SU-DHL-6 (cell line): ENCODE results near the gene GALNT9.

Source experiments
- EZH2phosphoT487 ChIP-seq: fragments of 200-600 bp; sonication (generic), shearing (Covaris generic); conservative IDR thresholded peaks from 2 replicates; pipeline ENCODE4 v1.6.1; 2018; ENCODE audit warnings: mild to moderate bottlenecking, antibody characterized with exemption, low read length, moderate library complexity, mixed read lengths
- TF ChIP-seq, protein P1 (sequence below): fragments of 200-600 bp; sonication (generic); IDR thresholded peaks from one replicate; pipeline ENCODE4 v1.5.1; 2017; ENCODE audit warnings: antibody characterized with exemption, mild to moderate bottlenecking, low read length, moderate library complexity; ENCODE audit not compliant: insufficient read depth, poor library complexity, severe bottlenecking

- TF ChIP-seq, protein P1, sequence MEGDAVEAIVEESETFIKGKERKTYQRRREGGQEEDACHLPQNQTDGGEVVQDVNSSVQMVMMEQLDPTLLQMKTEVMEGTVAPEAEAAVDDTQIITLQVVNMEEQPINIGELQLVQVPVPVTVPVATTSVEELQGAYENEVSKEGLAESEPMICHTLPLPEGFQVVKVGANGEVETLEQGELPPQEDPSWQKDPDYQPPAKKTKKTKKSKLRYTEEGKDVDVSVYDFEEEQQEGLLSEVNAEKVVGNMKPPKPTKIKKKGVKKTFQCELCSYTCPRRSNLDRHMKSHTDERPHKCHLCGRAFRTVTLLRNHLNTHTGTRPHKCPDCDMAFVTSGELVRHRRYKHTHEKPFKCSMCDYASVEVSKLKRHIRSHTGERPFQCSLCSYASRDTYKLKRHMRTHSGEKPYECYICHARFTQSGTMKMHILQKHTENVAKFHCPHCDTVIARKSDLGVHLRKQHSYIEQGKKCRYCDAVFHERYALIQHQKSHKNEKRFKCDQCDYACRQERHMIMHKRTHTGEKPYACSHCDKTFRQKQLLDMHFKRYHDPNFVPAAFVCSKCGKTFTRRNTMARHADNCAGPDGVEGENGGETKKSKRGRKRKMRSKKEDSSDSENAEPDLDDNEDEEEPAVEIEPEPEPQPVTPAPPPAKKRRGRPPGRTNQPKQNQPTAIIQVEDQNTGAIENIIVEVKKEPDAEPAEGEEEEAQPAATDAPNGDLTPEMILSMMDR = no peak
- no peak for TF ChIP-seq EZH2phosphoT487
Measured at GRCh38 chr12:132343294-132344004, 14.1 kb upstream of the GALNT9 start.
